Measurements from ENCODE around the gene SPARCL1.

GRCh38 chr4:87570290-87570805 is 41.2 kb upstream of the SPARCL1 start:
- no peak for TF ChIP-seq ZNF317 (CRISPR knock-in tag; IDR thresholded peaks at IDR 0.05; ENCODE audit: borderline replicate concordance, low read depth)
- TF ChIP-seq, protein P1, sequence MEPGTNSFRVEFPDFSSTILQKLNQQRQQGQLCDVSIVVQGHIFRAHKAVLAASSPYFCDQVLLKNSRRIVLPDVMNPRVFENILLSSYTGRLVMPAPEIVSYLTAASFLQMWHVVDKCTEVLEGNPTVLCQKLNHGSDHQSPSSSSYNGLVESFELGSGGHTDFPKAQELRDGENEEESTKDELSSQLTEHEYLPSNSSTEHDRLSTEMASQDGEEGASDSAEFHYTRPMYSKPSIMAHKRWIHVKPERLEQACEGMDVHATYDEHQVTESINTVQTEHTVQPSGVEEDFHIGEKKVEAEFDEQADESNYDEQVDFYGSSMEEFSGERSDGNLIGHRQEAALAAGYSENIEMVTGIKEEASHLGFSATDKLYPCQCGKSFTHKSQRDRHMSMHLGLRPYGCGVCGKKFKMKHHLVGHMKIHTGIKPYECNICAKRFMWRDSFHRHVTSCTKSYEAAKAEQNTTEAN (CRISPR knock-in tag; IDR thresholded peaks at IDR 0.05): no peak
- TF ChIP-seq, protein P2, sequence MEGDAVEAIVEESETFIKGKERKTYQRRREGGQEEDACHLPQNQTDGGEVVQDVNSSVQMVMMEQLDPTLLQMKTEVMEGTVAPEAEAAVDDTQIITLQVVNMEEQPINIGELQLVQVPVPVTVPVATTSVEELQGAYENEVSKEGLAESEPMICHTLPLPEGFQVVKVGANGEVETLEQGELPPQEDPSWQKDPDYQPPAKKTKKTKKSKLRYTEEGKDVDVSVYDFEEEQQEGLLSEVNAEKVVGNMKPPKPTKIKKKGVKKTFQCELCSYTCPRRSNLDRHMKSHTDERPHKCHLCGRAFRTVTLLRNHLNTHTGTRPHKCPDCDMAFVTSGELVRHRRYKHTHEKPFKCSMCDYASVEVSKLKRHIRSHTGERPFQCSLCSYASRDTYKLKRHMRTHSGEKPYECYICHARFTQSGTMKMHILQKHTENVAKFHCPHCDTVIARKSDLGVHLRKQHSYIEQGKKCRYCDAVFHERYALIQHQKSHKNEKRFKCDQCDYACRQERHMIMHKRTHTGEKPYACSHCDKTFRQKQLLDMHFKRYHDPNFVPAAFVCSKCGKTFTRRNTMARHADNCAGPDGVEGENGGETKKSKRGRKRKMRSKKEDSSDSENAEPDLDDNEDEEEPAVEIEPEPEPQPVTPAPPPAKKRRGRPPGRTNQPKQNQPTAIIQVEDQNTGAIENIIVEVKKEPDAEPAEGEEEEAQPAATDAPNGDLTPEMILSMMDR (IDR thresholded peaks at IDR 0.05): no peak
- no peak for TF ChIP-seq NFE2L1 (CRISPR knock-in tag; IDR thresholded peaks at IDR 0.05)
- no peak for TF ChIP-seq ZBTB21 (CRISPR knock-in tag; IDR thresholded peaks at IDR 0.05; ENCODE audit: borderline replicate concordance)
- TF ChIP-seq ETV6 (CRISPR knock-in tag; IDR thresholded peaks at IDR 0.05): no peak
- TF ChIP-seq, protein P3, sequence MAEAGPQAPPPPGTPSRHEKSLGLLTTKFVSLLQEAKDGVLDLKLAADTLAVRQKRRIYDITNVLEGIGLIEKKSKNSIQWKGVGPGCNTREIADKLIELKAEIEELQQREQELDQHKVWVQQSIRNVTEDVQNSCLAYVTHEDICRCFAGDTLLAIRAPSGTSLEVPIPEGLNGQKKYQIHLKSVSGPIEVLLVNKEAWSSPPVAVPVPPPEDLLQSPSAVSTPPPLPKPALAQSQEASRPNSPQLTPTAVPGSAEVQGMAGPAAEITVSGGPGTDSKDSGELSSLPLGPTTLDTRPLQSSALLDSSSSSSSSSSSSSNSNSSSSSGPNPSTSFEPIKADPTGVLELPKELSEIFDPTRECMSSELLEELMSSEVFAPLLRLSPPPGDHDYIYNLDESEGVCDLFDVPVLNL (CRISPR knock-in tag; IDR thresholded peaks at IDR 0.05; ENCODE audit: borderline replicate concordance, low read depth): no peak
